AG04449 (cell line): ENCODE results near the gene CPT2.

Experiments
- CTCF ChIA-PET: fragments of 350-600 bp; formaldehyde crosslinking; extraction: SDS; loops from one replicate; lab custom pipeline; 2021; ENCODE audit warnings: antibody characterized with exemption; lab: Yijun Ruan, JAX
- POLR2A ChIA-PET: fragments of 400-600, 350-600 bp; formaldehyde crosslinking; extraction: SDS; loops from one replicate; lab custom pipeline; 2020; ENCODE audit warnings: antibody characterized with exemption, inconsistent platforms; lab: Yijun Ruan, JAX
- DNase-seq: peaks from one replicate; pipeline ENCODE4 v3.0.0-alpha.2; 2010; ENCODE audit warnings: low read depth, low spot score
- H3K4me3 ChIP-seq: 2 replicates; pipeline ENCODE4 v1.5.1; 2011; ENCODE audit warnings: low read depth, mild to moderate bottlenecking, control low read depth, low read length
- TF ChIP-seq, protein P1 (sequence below): IDR thresholded peaks from one replicate; pipeline ENCODE4 v1.5.1; 2011; ENCODE audit warnings: mild to moderate bottlenecking, moderate library complexity, low read length, control low read depth, inconsistent platforms; ENCODE audit not compliant: insufficient read depth; ENCODE audit errors: missing control alignments

Gene CPT2

DNA sequence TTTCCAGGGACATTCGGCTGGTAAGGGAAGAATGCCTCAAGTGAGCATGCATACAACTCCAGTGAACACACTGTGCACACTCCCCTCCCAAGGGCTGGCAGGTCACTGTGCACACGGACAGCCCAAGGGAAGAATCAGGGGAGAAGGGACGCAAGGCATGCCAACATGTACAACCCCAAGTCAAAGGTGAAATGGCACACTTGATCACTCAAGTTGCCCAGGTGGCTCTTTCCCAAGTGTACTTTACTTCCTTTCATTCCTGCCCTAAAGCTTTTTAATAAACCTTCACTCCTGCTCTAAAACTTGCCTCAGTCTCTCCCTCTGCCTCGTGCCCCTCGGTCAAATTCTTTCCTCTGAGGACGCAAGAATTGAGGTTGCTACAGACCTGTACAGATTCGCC lies 40.7 kb upstream of the CPT2 start:
- TF ChIP-seq, protein P1, sequence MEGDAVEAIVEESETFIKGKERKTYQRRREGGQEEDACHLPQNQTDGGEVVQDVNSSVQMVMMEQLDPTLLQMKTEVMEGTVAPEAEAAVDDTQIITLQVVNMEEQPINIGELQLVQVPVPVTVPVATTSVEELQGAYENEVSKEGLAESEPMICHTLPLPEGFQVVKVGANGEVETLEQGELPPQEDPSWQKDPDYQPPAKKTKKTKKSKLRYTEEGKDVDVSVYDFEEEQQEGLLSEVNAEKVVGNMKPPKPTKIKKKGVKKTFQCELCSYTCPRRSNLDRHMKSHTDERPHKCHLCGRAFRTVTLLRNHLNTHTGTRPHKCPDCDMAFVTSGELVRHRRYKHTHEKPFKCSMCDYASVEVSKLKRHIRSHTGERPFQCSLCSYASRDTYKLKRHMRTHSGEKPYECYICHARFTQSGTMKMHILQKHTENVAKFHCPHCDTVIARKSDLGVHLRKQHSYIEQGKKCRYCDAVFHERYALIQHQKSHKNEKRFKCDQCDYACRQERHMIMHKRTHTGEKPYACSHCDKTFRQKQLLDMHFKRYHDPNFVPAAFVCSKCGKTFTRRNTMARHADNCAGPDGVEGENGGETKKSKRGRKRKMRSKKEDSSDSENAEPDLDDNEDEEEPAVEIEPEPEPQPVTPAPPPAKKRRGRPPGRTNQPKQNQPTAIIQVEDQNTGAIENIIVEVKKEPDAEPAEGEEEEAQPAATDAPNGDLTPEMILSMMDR, result no peak
- ChIA-PET POLR2A (no interaction called here), CTCF (no interaction called here)
- no peak overlapping the region for H3K4me3 ChIP-seq
- no peak for DNase-seq

DNA sequence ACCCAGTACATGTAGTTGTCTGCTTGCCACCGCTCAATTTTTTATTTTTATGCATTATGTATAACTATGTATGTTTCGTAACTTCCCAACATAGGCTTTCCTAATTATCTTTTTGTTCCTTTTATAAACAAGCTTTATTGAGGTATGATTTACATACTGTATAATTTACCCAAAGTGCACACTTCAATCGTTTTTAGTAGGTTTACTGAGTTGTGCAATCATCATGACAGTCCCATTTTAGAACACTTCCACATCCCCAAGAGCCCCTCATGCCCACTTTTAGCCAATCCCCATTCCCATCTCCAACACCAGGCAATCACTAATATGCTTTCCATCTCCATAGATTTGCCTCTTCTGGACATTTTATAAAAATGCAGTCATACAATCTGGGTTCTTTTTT lies 39.8 kb upstream of the CPT2 start:
- no peak overlapping the region for H3K4me3 ChIP-seq
- ChIA-PET POLR2A (no interaction called here), CTCF (interaction anchor here (0.8 to 1.1 kb wide), 2 partner anchors 9 to 19 kb away, joined by 3 read pairs; no protein-coding TSS in a partner anchor)
- TF ChIP-seq, protein P1, result no peak
- DNase-seq, result no peak

DNA sequence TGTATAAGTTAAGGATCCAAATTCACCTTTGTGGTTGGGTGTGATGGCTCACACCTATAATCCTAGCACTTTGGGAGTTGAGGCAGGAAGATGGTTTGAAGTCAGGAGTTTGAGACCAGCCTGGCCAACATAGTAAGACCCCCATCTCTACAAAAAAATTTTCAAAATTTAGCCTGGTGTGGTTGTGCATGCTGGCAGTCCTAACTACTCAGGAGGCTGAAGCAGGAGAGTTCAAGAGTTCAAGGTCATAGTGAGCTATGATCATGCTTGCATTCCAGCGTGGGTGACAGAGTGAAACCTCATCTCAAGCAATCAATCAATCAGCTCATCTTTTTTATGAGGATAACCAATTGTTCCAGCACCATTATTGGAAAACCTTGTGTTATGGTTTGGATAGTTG lies 37.7 kb upstream of the CPT2 start:
- TF ChIP-seq, protein P1, result no peak
- ChIA-PET POLR2A (no interaction called here), CTCF (interaction anchor here (1.0 kb wide), 1 partner anchor 13 kb away, joined by 3 read pairs; no protein-coding TSS in a partner anchor)
- no peak for DNase-seq
- H3K4me3 ChIP-seq, result no peak overlapping the region

DNA sequence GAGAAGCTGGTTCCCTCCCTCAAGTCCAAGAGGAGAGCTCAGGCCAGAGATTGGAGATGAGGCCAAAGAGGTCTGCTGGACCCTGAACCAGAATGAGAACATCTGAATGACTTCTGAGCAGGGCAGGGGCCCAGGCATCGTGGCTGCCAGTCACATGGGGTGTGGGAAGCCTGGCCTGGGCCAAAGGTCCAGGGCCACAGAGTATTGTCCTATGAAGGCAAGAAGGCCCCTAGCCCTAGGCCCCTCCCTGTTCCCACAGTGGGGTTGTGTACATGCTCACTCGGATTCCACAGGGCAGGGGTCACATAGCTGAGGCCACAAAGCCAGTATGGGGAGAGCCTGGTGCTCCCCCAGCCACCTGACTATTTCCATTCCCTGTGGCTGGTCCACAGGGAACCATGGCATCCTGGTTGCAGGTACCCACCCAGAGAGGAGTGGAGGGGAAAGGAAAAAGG lies 35.7 kb upstream of the CPT2 start:
- DNase-seq, result no peak
- TF ChIP-seq, protein P1, result no peak
- ChIA-PET CTCF (interaction anchor here (0.9 to 1.4 kb wide), 2 partner anchors 13 to 26 kb away, joined by 3 to 4 read pairs; no protein-coding TSS in a partner anchor), POLR2A (no interaction called here)
- H3K4me3 ChIP-seq, result no peak overlapping the region

DNA sequence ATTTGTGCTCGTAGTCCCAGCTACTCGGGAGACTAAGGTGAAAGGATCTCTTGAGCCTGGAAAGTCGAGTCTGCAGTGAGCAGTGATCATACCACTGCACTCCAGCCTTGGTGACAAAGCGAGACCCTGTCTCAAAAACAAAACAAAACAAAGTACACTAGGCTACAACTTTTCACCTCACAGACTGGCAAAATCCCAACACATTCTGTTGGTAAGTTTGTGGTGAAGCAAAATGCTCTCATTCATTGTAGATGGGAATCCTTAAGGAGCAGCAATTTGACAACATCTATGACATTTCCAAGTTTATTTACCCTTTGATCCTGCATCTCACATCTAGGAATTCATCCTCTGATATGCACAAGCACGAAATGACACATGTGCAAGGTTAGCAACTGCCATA lies 34.0 kb upstream of the CPT2 start:
- TF ChIP-seq, protein P1, result no peak
- ChIA-PET CTCF (no interaction called here), POLR2A (no interaction called here)
- no peak overlapping the region for H3K4me3 ChIP-seq
- DNase-seq, result no peak

DNA sequence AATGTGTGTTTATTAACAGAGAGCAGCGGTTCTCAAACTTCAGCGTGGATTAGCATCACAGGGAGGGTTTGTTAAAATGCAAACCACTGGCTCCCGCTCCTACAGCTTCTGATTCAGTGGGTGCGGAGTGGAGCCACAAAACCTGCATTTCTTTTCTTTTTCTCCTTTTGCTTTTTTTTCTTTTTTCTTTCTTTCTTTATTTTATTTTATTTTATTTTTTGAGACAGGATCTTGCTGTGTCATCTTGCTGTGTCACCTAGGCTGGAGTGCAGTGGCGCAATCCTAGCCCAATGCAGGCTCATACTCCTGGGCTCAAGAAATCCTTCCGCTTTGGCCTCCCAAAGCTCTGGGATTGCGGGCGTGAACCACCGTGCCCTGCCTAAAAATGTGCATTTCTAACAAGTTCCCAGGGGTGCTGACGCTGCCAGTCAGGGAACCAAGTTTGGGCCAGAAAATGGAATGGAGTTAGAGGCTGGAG lies 33.3 kb upstream of the CPT2 start:
- H3K4me3 ChIP-seq, result no peak overlapping the region
- no peak for DNase-seq
- CTCF ChIA-PET, result interaction anchor here (0.9 to 1.7 kb wide), 3 partner anchors 21 to 73 kb away, joined by 3 to 6 read pairs (median 3); no protein-coding TSS in a partner anchor
- TF ChIP-seq, protein P1, result no peak
- POLR2A ChIA-PET, result no interaction called here
